ENCODE results near the gene ZNF648. TPM values are rescaled to one million over a fixed set of nuclear protein-coding genes. Genes with fewer than 3 reads are reported as not detected.
"Not testable (repeated sequence)": the region's sequence is repeated elsewhere in the genome, so short reads cannot be mapped to it uniquely, and the experiment has no call there.

ZNF648 gene
- total RNA-seq, 1 donor from 2014 or later = not detected

DNA sequence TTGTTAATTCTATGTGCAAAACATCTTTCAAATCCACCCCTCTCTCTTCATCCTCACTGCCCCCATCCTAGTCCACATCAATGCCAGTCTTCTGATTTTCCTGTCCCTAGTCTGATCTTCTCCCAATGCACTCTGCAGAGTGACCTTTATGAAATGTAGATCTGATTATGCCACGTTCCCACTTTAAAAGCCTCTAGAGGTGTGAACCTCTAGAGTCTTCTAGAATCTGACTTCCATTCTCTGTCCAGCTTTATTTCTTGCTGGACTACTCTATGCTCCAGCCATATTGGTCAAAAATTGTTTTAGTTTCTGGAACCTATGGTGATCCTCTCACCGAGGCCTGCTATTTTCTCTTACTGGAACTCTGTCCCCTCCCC lies 32.5 kb downstream of the ZNF648 start:
- DNase-seq (ENCODE audit: low read depth) = no peak

DNA sequence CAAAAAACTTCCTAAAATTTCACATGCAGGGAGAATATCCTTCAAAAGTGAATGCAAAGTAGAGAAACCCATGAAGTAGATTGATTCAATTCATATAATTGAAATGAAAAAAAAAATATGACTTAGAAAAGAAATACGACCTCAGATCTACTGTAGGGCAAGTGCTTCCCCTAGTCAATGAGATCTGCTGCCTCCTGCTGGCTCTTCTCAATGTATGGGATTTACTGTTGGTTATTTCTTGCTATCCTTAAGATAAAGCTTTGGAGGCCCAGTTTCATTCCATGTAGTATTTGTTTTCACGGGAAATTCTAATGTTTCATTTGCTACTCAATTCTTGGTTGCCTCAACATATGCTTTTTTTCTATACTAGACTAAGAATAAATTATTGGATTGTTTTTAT lies 46.2 kb downstream of the ZNF648 start:
- no peak for DNase-seq (ENCODE audit: low read depth)

DNA sequence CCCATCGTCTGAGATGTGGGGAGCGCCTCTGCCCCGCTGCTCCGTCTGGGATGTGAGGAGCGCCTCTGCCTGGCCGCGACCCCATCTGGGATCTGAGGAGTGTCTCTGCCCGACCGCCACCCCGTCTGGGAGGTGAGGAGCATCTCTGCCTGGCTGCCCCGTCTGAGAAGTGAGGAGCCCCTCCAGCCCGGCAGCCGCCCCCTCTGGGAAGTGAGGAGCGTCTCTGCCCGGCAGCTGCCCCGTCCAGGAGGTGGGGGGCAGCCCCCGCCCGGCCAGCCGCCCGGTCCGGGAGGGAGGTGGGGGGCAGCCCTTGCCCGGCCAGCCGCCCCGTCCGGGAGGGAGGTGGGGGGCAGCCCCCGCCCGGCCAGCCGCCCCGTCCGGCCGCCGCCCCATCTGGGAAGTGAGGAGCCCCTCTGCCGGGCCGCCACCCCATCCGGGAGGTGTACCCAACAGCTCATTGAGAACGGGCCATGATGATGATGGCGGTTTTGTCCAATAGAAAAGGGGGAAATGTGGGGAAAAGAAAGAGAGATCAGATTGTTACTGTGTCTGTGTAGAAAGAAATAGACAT lies 50.6 kb downstream of the ZNF648 start:
- DNase-seq (ENCODE audit: low read depth) = not testable (repeated sequence)

DNA sequence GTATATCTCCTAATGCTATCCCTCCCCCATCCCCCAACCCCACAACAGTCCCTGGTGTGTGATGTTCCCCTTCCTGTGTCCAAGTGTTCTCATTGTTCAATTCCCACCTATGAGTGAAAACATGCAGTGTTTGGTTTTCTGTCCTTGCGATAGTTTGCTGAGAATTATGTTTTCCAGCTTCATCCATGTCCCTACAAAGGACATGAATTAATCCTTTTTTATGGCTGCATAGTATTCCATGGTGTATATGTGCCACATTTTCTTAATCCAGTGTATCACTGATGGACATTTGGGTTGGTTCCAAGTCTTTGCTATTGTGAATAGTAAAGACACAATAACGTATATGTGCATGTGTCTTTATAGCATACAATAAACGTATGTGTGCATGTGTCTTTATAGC lies 56.1 kb downstream of the ZNF648 start:
- DNase-seq (ENCODE audit: low read depth) = not testable (repeated sequence)

DNA sequence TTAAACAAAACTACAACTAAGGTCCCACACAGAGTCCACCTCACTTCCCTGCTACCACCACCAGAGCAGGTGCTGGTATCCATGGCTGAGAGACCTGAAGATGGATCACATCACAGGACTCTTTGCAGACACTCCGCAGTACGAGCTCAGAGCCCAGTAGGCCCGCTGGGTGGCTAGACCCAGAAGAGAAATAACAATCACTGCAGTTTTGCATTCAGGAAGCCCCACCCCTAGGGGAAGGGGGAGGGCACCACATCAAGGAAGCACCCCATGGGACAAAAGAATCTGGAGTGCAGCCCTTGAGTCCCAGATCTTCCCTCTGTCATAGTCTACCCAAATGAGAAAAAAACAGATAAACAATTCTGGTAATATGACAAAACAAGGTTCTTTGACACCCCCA lies 56.9 kb downstream of the ZNF648 start:
- DNase-seq (ENCODE audit: low read depth) = no peak
